K562 (cell line): ENCODE results near the gene KATNB1. TPM values are rescaled to one million over a fixed set of nuclear protein-coding genes. Genes with fewer than 3 reads are reported as not detected.

ENCODE experiments used
- CBFB ChIP-seq: sonication (generic); formaldehyde crosslinking; IDR thresholded peaks from 2 replicates; pipeline ENCODE4 v1.4.0; 2020; ENCODE audit warnings: mild to moderate bottlenecking, missing genetic modification reagents
- FOXK2 ChIP-seq, 2 experiments: fragments of 450-650 bp; IDR thresholded peaks in 1 of 2; conservative IDR thresholded peaks in 1 of 2; 2 replicates each; pipeline ENCODE4 v1.6.1; 2016; ENCODE audit warnings: low read depth in 2 of 2, mild to moderate bottlenecking in 1 of 2
- RBM25 ChIP-seq: fragments of 200-400 bp; formaldehyde crosslinking; IDR thresholded peaks from 2 replicates; pipeline ENCODE4 v1.6.1; 2018; ENCODE audit warnings: low read length, low read depth, moderate library complexity; ENCODE audit not compliant: severe bottlenecking
- SIN3B ChIP-seq: fragments of 450-650 bp; IDR thresholded peaks from 2 replicates; pipeline ENCODE4 v1.6.1; 2017; ENCODE audit warnings: low read depth, mild to moderate bottlenecking, moderate library complexity
- ZNF79 ChIP-seq: fragments of 250-450 bp; sonication (Bioruptor Pico); IDR thresholded peaks from 2 replicates; pipeline ENCODE4 v1.4.0; 2020; ENCODE audit warnings: low read depth, mild to moderate bottlenecking, moderate library complexity
- polyA plus RNA-seq, 8 experiments: library from polyadenylated mRNA; depleted of rRNA in 4 of 8; stranded (reverse) in 5 of 8; unstranded in 3 of 8; fragments of >200 nt; fragmentation: Nextera tagmentation in 2 of 8; fragmentation: Illumina TruSeq in 1 of 8; extraction: Ambion mirVana in 2 of 8; extraction: Trizol in 1 of 8; gene quantifications; 2 replicates each; pipeline versions ENCODE4 v1.2.1 to v1.2.3, GENCODE V29; 2011 to 2014; ENCODE audit warnings: inconsistent platforms in 1 of 8, missing spikeins in 1 of 8
- total RNA-seq, 7 experiments: library from RNA; depleted of rRNA in 6 of 7; stranded (reverse); fragments of >200 nt in 6 of 7; fragmentation: Illumina TruSeq in 2 of 7; extraction: Trizol in 2 of 7; gene quantifications; 2 replicates each; pipeline versions ENCODE4 v1.2.1 to v1.2.3, GENCODE V29; 2011 to 2021; ENCODE audit warnings: low replicate concordance in 1 of 7
- TF ChIP-seq, protein P1 (sequence below): fragments of 450-650 bp; IDR thresholded peaks from 2 replicates; pipeline ENCODE4 v1.6.1; 2016; ENCODE audit warnings: low read depth
- TF ChIP-seq, protein P2 (sequence below): fragments of 250-450 bp; sonication (Bioruptor Pico); IDR thresholded peaks from 2 replicates; pipeline ENCODE4 v1.8.0; 2021; ENCODE audit warnings: moderate library complexity, mild to moderate bottlenecking, inconsistent platforms

Gene KATNB1
- total and polyA plus RNA-seq, 9 of the 15 experiments (the other 6 are each of a cell fraction or from before 2014, with no cell fraction given), result 1.2 to 52.6 (median 21.9) TPM

- TF ChIP-seq, protein P1, sequence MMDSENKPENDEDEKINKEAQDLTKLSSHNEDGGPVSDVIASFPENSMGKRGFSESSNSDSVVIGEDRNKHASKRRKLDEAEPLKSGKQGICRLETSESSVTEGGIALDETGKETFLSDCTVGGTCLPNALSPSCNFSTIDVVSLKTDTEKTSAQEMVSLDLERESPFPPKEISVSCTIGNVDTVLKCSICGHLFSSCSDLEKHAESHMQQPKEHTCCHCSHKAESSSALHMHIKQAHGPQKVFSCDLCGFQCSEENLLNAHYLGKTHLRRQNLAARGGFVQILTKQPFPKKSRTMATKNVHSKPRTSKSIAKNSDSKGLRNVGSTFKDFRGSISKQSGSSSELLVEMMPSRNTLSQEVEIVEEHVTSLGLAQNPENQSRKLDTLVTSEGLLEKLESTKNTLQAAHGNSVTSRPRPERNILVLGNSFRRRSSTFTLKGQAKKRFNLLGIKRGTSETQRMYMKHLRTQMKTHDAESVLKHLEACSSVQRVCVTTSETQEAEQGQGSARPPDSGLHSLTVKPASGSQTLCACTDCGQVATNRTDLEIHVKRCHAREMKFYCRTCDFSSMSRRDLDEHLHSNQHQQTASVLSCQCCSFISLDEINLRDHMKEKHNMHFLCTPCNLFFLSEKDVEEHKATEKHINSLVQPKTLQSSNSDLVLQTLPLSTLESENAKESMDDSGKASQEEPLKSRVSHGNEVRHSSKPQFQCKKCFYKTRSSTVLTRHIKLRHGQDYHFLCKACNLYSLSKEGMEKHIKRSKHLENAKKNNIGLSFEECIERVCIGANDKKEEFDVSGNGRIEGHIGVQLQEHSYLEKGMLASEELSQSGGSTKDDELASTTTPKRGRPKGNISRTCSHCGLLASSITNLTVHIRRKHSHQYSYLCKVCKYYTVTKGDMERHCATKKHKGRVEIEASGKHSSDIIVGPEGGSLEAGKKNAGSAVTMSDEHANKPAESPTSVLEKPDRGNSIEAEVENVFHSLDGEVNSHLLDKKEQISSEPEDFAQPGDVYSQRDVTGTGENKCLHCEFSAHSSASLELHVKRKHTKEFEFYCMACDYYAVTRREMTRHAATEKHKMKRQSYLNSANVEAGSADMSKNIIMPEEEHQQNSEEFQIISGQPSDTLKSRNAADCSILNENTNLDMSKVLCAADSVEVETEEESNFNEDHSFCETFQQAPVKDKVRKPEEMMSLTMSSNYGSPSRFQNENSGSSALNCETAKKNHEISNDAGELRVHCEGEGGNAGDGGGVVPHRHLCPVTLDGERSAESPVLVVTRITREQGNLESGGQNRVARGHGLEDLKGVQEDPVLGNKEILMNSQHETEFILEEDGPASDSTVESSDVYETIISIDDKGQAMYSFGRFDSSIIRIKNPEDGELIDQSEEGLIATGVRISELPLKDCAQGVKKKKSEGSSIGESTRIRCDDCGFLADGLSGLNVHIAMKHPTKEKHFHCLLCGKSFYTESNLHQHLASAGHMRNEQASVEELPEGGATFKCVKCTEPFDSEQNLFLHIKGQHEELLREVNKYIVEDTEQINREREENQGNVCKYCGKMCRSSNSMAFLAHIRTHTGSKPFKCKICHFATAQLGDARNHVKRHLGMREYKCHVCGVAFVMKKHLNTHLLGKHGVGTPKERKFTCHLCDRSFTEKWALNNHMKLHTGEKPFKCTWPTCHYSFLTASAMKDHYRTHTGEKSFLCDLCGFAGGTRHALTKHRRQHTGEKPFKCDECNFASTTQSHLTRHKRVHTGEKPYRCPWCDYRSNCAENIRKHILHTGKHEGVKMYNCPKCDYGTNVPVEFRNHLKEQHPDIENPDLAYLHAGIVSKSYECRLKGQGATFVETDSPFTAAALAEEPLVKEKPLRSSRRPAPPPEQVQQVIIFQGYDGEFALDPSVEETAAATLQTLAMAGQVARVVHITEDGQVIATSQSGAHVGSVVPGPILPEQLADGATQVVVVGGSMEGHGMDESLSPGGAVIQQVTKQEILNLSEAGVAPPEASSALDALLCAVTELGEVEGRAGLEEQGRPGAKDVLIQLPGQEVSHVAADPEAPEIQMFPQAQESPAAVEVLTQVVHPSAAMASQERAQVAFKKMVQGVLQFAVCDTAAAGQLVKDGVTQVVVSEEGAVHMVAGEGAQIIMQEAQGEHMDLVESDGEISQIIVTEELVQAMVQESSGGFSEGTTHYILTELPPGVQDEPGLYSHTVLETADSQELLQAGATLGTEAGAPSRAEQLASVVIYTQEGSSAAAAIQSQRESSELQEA, result 0 out of 2 replicates have a peak, but pooled peaks have one; percentile 43
- peak; percentile 78 for TF ChIP-seq CBFB (CRISPR knock-in tag)
- peak; percentile 86 to 89; a peak in 3 of 4 replicates for TF ChIP-seq FOXK2 (conservative IDR thresholded peaks at IDR 0.05 in 1 of 2, IDR thresholded peaks at IDR 0.05 in 1 of 2; ENCODE audit: low read depth in 2 of 2)
- no peak for TF ChIP-seq RBM25
- TF ChIP-seq, protein P2, sequence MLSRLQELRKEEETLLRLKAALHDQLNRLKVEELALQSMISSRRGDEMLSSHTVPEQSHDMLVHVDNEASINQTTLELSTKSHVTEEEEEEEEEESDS (CRISPR knock-in tag), result no peak
- TF ChIP-seq SIN3B, result peak; percentile 46; the same call in 1 of the 2 replicates
- TF ChIP-seq ZNF79 (CRISPR knock-in tag), result no peak
Measured at GRCh38 chr16:57802341-57803133, 67.0 kb downstream of the KATNB1 start, which contains the start of gene KIFC3 (continued).
